BLaER1 treated with 17β-estradiol and CSF1 and Interleukin-3, amounts not matched to agents 10 nM and 100 nM (cell line): ENCODE data around the gene ARID5B.

Experiments used
- H3K27ac ChIP-seq, 11 experiments: shearing (Covaris generic); formaldehyde crosslinking; 2 replicates each; pipeline ENCODE4 v1.8.1; 2022
- H3K27me3 ChIP-seq, 11 experiments: shearing (Covaris generic); formaldehyde crosslinking; 2 replicates each; pipeline ENCODE4 v1.8.1; 2022
- H3K36me3 ChIP-seq, 11 experiments: shearing (Covaris generic); formaldehyde crosslinking; 2 replicates each; pipeline ENCODE4 v1.8.1; 2022
- H3K4me1 ChIP-seq, 10 experiments: shearing (Covaris generic); formaldehyde crosslinking; 2 replicates each; pipeline ENCODE4 v1.8.1; 2022
- H3K4me2 ChIP-seq, 11 experiments: shearing (Covaris generic); formaldehyde crosslinking; 2 replicates each; pipeline ENCODE4 v1.8.1; 2022
- H3K4me3 ChIP-seq, 10 experiments: shearing (Covaris generic); formaldehyde crosslinking; 2 replicates each; pipeline ENCODE4 v1.8.1; 2022
- H3K9ac ChIP-seq, 11 experiments: shearing (Covaris generic); formaldehyde crosslinking; 2 replicates each; pipeline ENCODE4 v1.8.1; 2022
- H3K9me3 ChIP-seq, 11 experiments: shearing (Covaris generic); formaldehyde crosslinking; replicated peaks in 1 of 11; 2 replicates each; pipeline ENCODE4 v1.8.1; 2022
- H4K20me1 ChIP-seq, 11 experiments: shearing (Covaris generic); formaldehyde crosslinking; 2 replicates each; pipeline ENCODE4 v1.8.1; 2022
- Cebpa-rat ChIP-seq, 11 experiments: shearing (Covaris generic); IDR thresholded peaks; 2 replicates each; pipeline ENCODE4 v1.8.1; 2022

ARID5B gene

DNA sequence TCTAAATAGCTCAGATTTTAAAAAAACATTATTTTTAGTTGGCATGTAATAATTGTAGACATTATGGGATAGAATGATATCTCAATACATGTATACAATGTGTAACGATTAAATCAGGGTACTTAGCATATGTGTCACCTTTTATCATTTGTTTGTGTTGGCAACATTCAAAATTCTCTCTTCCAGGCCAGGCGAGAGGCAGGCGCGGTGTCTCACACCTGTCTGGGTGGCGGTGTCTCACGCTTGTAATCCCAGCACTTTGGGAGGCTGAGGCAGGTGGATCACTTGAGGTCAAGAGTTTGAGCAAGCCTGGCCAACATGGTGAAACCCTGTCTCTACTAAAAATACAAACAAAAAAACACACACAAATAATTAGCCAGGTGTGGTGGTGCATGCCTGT lies 215.4 kb downstream of the ARID5B start:
- Histone ChIP-seq H3K36me3 (no peaks in the 10 kb centered on the region), H3K4me1 (peaks cover 0 to 18% (median 6%) of the 10 kb centered on the region in 10 experiments; a peak in 14 of 20 replicates), H3K27me3 (no peaks in the 10 kb centered on the region), H3K9ac (no peak overlapping the region), H3K4me3 (no peak overlapping the region), H4K20me1 (no peaks in the 10 kb centered on the region), H3K4me2 (no peak overlapping the region), H3K9me3 (peaks cover 0 to 8% (median under 1%) of the 10 kb centered on the region in 11 experiments; a peak in 9 of 22 replicates), H3K27ac (no peak overlapping the region)
- no peak for TF ChIP-seq Cebpa-rat (IDR thresholded peaks at IDR 0.05)

GRCh38 chr10:62121187-62121530 lies 219.7 kb downstream of the ARID5B start:
- H3K4me3 ChIP-seq, result no peak overlapping the region
- TF ChIP-seq Cebpa-rat (IDR thresholded peaks at IDR 0.05), result no peak
- H3K4me2 ChIP-seq, result no peak overlapping the region
- H4K20me1 ChIP-seq, result no peaks in the 10 kb centered on the region
- no peaks in the 10 kb centered on the region for H3K4me1 ChIP-seq
- H3K9me3 ChIP-seq, result peaks cover 28 to 45% (median 36%) of the 10 kb centered on the region in 11 experiments
- H3K27me3 ChIP-seq, result no peaks in the 10 kb centered on the region
- no peak overlapping the region for H3K27ac ChIP-seq
- no peaks in the 10 kb centered on the region for H3K36me3 ChIP-seq
- no peak overlapping the region for H3K9ac ChIP-seq

- H3K9me3 ChIP-seq, result peaks cover 35 to 67% (median 40%) of the 10 kb centered on the region in 11 experiments
- H3K27ac ChIP-seq, result no peak overlapping the region
- no peaks in the 10 kb centered on the region for H3K27me3 ChIP-seq
- H3K9ac ChIP-seq, result no peak overlapping the region
- TF ChIP-seq Cebpa-rat (IDR thresholded peaks at IDR 0.05), result no peak
- no peaks in the 10 kb centered on the region for H3K4me1 ChIP-seq
- H3K4me3 ChIP-seq, result no peak overlapping the region
- no peaks in the 10 kb centered on the region for H3K36me3 ChIP-seq
- H4K20me1 ChIP-seq, result no peaks in the 10 kb centered on the region
- no peak overlapping the region for H3K4me2 ChIP-seq
Observed at GRCh38 chr10:62127975-62128374, 226.5 kb downstream of the ARID5B start.

DNA sequence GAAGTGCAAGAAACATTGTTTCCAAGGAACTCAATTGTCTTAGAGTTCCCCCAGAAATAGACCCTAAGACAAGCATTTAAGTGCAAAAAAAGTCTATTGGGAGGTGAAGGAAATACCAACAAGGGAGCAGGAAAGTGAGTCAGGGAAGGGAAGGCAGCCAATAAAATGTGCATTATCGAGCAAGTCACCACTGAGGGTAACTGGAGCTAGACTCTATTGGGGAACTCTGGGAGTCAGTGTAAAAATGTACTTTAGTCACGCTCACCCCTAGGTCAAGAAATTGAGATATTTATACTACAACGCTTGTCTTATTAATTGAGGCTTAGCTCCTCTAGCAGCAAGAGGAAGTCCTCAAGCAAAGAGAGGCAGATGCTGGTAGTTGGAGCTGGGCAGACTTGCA lies 229.4 kb downstream of the ARID5B start:
- Histone ChIP-seq H3K4me1 (no peaks in the 10 kb centered on the region), H3K4me3 (no peak overlapping the region), H4K20me1 (no peaks in the 10 kb centered on the region), H3K27ac (no peak overlapping the region), H3K9me3 (peaks cover 11 to 58% (median 24%) of the 10 kb centered on the region in 11 experiments), H3K9ac (no peak overlapping the region), H3K27me3 (no peaks in the 10 kb centered on the region), H3K36me3 (no peaks in the 10 kb centered on the region), H3K4me2 (no peak overlapping the region)
- no peak for TF ChIP-seq Cebpa-rat (IDR thresholded peaks at IDR 0.05)

DNA sequence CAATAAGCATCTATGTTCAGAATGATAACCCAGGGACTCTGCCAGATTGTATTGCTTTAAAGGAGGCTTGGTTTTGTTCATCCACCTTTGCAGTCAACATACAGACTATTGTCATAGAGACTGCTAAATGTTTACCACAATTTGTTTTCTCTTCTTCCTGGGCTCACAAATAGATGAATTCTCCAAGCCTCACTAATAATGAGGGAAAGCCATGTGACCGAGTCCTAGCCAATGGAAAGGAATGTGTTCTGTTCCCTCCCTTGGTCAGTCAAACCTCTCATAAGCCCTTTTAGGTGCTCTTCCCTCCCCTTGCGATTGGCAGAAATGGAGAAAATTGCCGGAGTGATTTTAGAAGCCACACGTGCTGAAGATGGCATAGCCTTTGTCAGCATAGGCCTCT lies 230.2 kb downstream of the ARID5B start:
- Histone ChIP-seq H3K9ac (no peak overlapping the region), H3K4me1 (no peaks in the 10 kb centered on the region), H4K20me1 (no peaks in the 10 kb centered on the region), H3K27me3 (no peaks in the 10 kb centered on the region), H3K9me3 (peaks cover 11 to 53% (median 25%) of the 10 kb centered on the region in 11 experiments), H3K4me2 (no peak overlapping the region), H3K4me3 (no peak overlapping the region), H3K36me3 (no peaks in the 10 kb centered on the region), H3K27ac (no peak overlapping the region)
- TF ChIP-seq Cebpa-rat (IDR thresholded peaks at IDR 0.05), result no peak

GRCh38 chr10:62133618-62134017 lies 232.1 kb downstream of the ARID5B start:
- Histone ChIP-seq H3K4me1 (no peaks in the 10 kb centered on the region), H3K9ac (no peak overlapping the region), H3K4me2 (no peak overlapping the region), H3K9me3 (peaks cover 17 to 52% (median 32%) of the 10 kb centered on the region in 11 experiments), H3K4me3 (no peak overlapping the region), H4K20me1 (no peaks in the 10 kb centered on the region), H3K36me3 (no peaks in the 10 kb centered on the region), H3K27ac (no peak overlapping the region), H3K27me3 (no peaks in the 10 kb centered on the region)
- no peak for TF ChIP-seq Cebpa-rat (IDR thresholded peaks at IDR 0.05)

GRCh38 chr10:62136931-62137330 lies 235.4 kb downstream of the ARID5B start:
- no peak overlapping the region for H3K9ac ChIP-seq
- TF ChIP-seq Cebpa-rat (IDR thresholded peaks at IDR 0.05), result no peak
- no peak overlapping the region for H3K27ac ChIP-seq
- no peaks in the 10 kb centered on the region for H4K20me1 ChIP-seq
- no peaks in the 10 kb centered on the region for H3K27me3 ChIP-seq
- H3K9me3 ChIP-seq, result peaks cover 11 to 37% (median 27%) of the 10 kb centered on the region in 11 experiments; a peak in 21 of 22 replicates
- no peaks in the 10 kb centered on the region for H3K4me1 ChIP-seq
- H3K4me2 ChIP-seq, result no peak overlapping the region
- H3K36me3 ChIP-seq, result no peaks in the 10 kb centered on the region
- H3K4me3 ChIP-seq, result no peak overlapping the region
